ENCODE results near the gene NDFIP1. TPM values are rescaled to one million over a fixed set of nuclear protein-coding genes. Genes with fewer than 3 reads are reported as not detected.

The NDFIP1 gene
- total RNA-seq, 1 experiment from 2014 or later = 49.3 TPM

GRCh38 chr5:142091012-142091411 is 17.6 kb upstream of the NDFIP1 start:
- no peaks in the 10 kb centered on the region for H3K4me1 ChIP-seq (ENCODE audit: insufficient read depth, low read length, poor library complexity, severe bottlenecking)
- ChIA-PET CTCF (no interaction called here), POLR2A (ENCODE audit: low non-redundant PET) (no interaction called here)
- no peaks in the 10 kb centered on the region for H3K9me3 ChIP-seq (ENCODE audit: low read depth, low read length, poor library complexity, severe bottlenecking)
- no peaks in the 10 kb centered on the region for H3K27me3 ChIP-seq (replicated peaks; ENCODE audit: insufficient read depth, low read depth, low read length, poor library complexity)
- intact Hi-C loops (cut with micrococcal nuclease; ENCODE audit: unreplicated experiment) = no loop called here
- no peak overlapping the region for H3K4me3 ChIP-seq (ENCODE audit: low read depth, low read length, poor library complexity, severe bottlenecking)
- no peak overlapping the region for H3K27ac ChIP-seq (ENCODE audit: low read depth, low read length, poor library complexity, severe bottlenecking)
- no TSS peak for BruUV-seq (replicated peaks)
- TF ChIP-seq CTCF (conservative IDR thresholded peaks at IDR 0.05; ENCODE audit: low read depth, low read length) (no peak), EZH2 (IDR thresholded peaks at IDR 0.05; ENCODE audit: borderline replicate concordance, low read depth, low read length, poor library complexity, severe bottlenecking) (no peak)
- no peak for DNase-seq (ENCODE audit: low spot score)
- no peaks in the 10 kb centered on the region for H3K36me3 ChIP-seq (ENCODE audit: insufficient read depth, low read length, poor library complexity, severe bottlenecking)

- no peak for DNase-seq (ENCODE audit: low spot score)
- no peaks in the 10 kb centered on the region for H3K36me3 ChIP-seq (ENCODE audit: insufficient read depth, low read length, poor library complexity, severe bottlenecking)
- CTCF ChIA-PET = no interaction called here
- H3K9me3 ChIP-seq (ENCODE audit: low read depth, low read length, poor library complexity, severe bottlenecking) = no peaks in the 10 kb centered on the region
- H3K27me3 ChIP-seq (replicated peaks; ENCODE audit: insufficient read depth, low read depth, low read length, poor library complexity) = no peaks in the 10 kb centered on the region
- POLR2A ChIA-PET (ENCODE audit: low non-redundant PET) = no interaction called here
- intact Hi-C loops (cut with micrococcal nuclease; ENCODE audit: unreplicated experiment) = no loop called here
- no peak overlapping the region for H3K4me3 ChIP-seq (ENCODE audit: low read depth, low read length, poor library complexity, severe bottlenecking)
- no peaks in the 10 kb centered on the region for H3K4me1 ChIP-seq (ENCODE audit: insufficient read depth, low read length, poor library complexity, severe bottlenecking)
- no peak overlapping the region for H3K27ac ChIP-seq (ENCODE audit: low read depth, low read length, poor library complexity, severe bottlenecking)
- TF ChIP-seq EZH2 (IDR thresholded peaks at IDR 0.05; ENCODE audit: borderline replicate concordance, low read depth, low read length, poor library complexity, severe bottlenecking) (no peak), CTCF (conservative IDR thresholded peaks at IDR 0.05; ENCODE audit: low read depth, low read length) (no peak)
- no TSS peak for BruUV-seq (replicated peaks)
Observed at GRCh38 chr5:142091922-142092321, 16.7 kb upstream of the NDFIP1 start.

- POLR2A ChIA-PET (ENCODE audit: low non-redundant PET) = no interaction called here
- H3K36me3 ChIP-seq (ENCODE audit: insufficient read depth, low read length, poor library complexity, severe bottlenecking) = no peaks in the 10 kb centered on the region
- H3K4me3 ChIP-seq (ENCODE audit: low read depth, low read length, poor library complexity, severe bottlenecking) = no peak overlapping the region
- no peaks in the 10 kb centered on the region for H3K4me1 ChIP-seq (ENCODE audit: insufficient read depth, low read length, poor library complexity, severe bottlenecking)
- H3K27ac ChIP-seq (ENCODE audit: low read depth, low read length, poor library complexity, severe bottlenecking) = no peak overlapping the region
- DNase-seq (ENCODE audit: low spot score) = no peak
- TF ChIP-seq EZH2 (IDR thresholded peaks at IDR 0.05; ENCODE audit: borderline replicate concordance, low read depth, low read length, poor library complexity, severe bottlenecking) (no peak), CTCF (conservative IDR thresholded peaks at IDR 0.05; ENCODE audit: low read depth, low read length) (no peak)
- BruUV-seq (replicated peaks) = no TSS peak
- intact Hi-C loops (cut with micrococcal nuclease; ENCODE audit: unreplicated experiment) = no loop called here
- CTCF ChIA-PET = no interaction called here
- no peaks in the 10 kb centered on the region for H3K27me3 ChIP-seq (replicated peaks; ENCODE audit: insufficient read depth, low read depth, low read length, poor library complexity)
- H3K9me3 ChIP-seq (ENCODE audit: low read depth, low read length, poor library complexity, severe bottlenecking) = no peaks in the 10 kb centered on the region
Observed at GRCh38 chr5:142095035-142095434, 13.5 kb upstream of the NDFIP1 start.
